Osteoblast (primary cell): ENCODE results near the gene UMODL1. TPM values are rescaled to one million over a fixed set of nuclear protein-coding genes. Genes with fewer than 3 reads are reported as not detected.
A peak's percentile ranks its signal among the peaks of the same experiment; 100 is the strongest.

Experiments
- DNase-seq: peaks from one replicate; pipeline ENCODE4 v3.0.0; 2011; ENCODE audit warnings: low spot score, mixed read lengths; ENCODE audit not compliant: insufficient read length; ENCODE audit errors: missing footprints
- H2AFZ ChIP-seq: 2 replicates; pipeline ENCODE4 v1.6.0; 2011; ENCODE audit warnings: mild to moderate bottlenecking, low read length
- H3K27ac ChIP-seq: 2 replicates; pipeline ENCODE4 v1.5.1; 2011; ENCODE audit warnings: mild to moderate bottlenecking, low read depth, low read length, moderate library complexity
- H3K27me3 ChIP-seq: 2 replicates; pipeline ENCODE4 v1.6.0; 2012; ENCODE audit warnings: mild to moderate bottlenecking, control low read depth, inconsistent platforms, low read length, moderate library complexity; ENCODE audit not compliant: insufficient read depth
- H3K36me3 ChIP-seq: 2 replicates; pipeline ENCODE4 v1.5.1; 2011; ENCODE audit warnings: mild to moderate bottlenecking, low read length, control low read depth, moderate library complexity; ENCODE audit not compliant: insufficient read depth
- H3K4me1 ChIP-seq: 2 replicates; pipeline ENCODE4 v1.5.1; 2011; ENCODE audit warnings: mild to moderate bottlenecking, low read length, control low read depth, moderate library complexity; ENCODE audit not compliant: insufficient read depth
- H3K4me2 ChIP-seq: 2 replicates; pipeline ENCODE4 v1.6.0; 2011; ENCODE audit warnings: mild to moderate bottlenecking, low read length; ENCODE audit not compliant: insufficient read depth
- H3K4me3 ChIP-seq: fragments of 200-600 bp; sonication (generic); 3 replicates; pipeline ENCODE4 v1.5.1; 2012; ENCODE audit warnings: mild to moderate bottlenecking, low read length, inconsistent platforms; ENCODE audit not compliant: insufficient read depth
- H3K79me2 ChIP-seq: 2 replicates; pipeline ENCODE4 v1.6.0; 2012; ENCODE audit warnings: mild to moderate bottlenecking, low read length, control low read depth, inconsistent platforms; ENCODE audit not compliant: insufficient read depth
- H3K9me3 ChIP-seq: 2 replicates; pipeline ENCODE4 v1.5.1; 2011; ENCODE audit warnings: low read depth, low read length, control low read depth
- H4K20me1 ChIP-seq: 2 replicates; pipeline ENCODE4 v1.6.0; 2012; ENCODE audit warnings: mild to moderate bottlenecking, low read length, control low read depth; ENCODE audit not compliant: insufficient read depth
- total RNA-seq: library from RNA; depleted of rRNA; stranded (reverse); fragments of >200 nt; gene quantifications from 2 replicates; pipeline ENCODE4 v1.2.3, GENCODE V29; 2012
- TF ChIP-seq, protein P1 (sequence below): IDR thresholded peaks from 2 replicates; pipeline ENCODE4 v1.5.1; 2011; ENCODE audit warnings: mild to moderate bottlenecking, low read depth, low read length, moderate library complexity; ENCODE audit errors: extremely low read depth

UMODL1 gene
- total RNA-seq, 1 donor, result not detected

DNA sequence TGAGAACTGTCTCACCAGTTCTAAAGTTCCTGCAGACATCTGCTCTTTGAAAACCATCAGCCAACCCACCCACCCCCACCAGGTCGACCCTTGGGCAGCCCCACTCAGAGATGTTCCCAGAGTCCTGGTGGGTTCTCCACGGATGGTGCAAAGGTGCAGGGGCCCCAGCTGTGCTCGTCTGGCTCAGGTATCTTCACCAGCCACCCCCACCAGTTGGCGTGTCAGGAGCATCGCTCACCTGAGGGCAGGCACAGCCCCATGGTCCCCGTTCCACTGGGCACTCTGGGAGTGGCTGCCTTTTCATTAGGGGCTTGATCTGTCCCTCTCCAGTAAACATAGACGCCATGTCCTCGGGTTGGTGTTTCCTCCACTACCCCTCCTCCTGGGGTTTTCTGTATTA is 70.5 kb downstream of the UMODL1 start:
- Histone ChIP-seq H3K4me2 (no peak overlapping the region), H3K4me3 (no peak overlapping the region), H2AFZ (no peak overlapping the region), H4K20me1 (no peaks in the 10 kb centered on the region), H3K27ac (no peak overlapping the region), H3K27me3 (peaks cover 7% of the 10 kb centered on the region), H3K79me2 (no peaks in the 10 kb centered on the region), H3K4me1 (no peaks in the 10 kb centered on the region), H3K36me3 (no peaks in the 10 kb centered on the region), H3K9me3 (no peaks in the 10 kb centered on the region)
- TF ChIP-seq, protein P1, sequence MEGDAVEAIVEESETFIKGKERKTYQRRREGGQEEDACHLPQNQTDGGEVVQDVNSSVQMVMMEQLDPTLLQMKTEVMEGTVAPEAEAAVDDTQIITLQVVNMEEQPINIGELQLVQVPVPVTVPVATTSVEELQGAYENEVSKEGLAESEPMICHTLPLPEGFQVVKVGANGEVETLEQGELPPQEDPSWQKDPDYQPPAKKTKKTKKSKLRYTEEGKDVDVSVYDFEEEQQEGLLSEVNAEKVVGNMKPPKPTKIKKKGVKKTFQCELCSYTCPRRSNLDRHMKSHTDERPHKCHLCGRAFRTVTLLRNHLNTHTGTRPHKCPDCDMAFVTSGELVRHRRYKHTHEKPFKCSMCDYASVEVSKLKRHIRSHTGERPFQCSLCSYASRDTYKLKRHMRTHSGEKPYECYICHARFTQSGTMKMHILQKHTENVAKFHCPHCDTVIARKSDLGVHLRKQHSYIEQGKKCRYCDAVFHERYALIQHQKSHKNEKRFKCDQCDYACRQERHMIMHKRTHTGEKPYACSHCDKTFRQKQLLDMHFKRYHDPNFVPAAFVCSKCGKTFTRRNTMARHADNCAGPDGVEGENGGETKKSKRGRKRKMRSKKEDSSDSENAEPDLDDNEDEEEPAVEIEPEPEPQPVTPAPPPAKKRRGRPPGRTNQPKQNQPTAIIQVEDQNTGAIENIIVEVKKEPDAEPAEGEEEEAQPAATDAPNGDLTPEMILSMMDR, result no peak
- peak; percentile 72 for DNase-seq

DNA sequence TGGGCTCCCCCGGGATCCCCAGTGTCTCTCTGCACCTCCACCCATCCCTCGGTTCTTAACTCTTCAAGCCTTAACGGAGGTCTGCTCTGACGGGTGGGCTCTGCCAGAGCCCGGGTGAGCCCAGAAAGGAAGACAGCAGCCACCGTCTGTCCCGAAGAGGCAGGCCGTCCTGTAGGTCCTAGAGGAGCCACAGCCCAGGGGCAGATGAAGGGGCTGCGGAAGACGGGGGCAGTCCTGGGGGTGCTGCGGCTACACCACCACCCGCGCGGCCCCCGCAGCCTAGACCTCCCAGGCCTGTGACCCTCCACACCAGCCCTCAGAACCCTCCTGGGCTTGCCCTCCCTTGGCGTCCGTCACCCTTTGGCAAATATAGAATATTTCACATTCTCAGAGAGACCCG is 71.0 kb downstream of the UMODL1 start:
- Histone ChIP-seq H3K4me1 (no peaks in the 10 kb centered on the region), H3K4me3 (no peak overlapping the region), H3K27ac (no peak overlapping the region), H3K4me2 (no peak overlapping the region), H3K79me2 (no peaks in the 10 kb centered on the region), H3K36me3 (no peaks in the 10 kb centered on the region), H4K20me1 (no peaks in the 10 kb centered on the region), H2AFZ (no peak overlapping the region), H3K27me3 (peaks cover 7% of the 10 kb centered on the region), H3K9me3 (no peaks in the 10 kb centered on the region)
- DNase-seq, result no peak
- TF ChIP-seq, protein P1, result no peak

DNA sequence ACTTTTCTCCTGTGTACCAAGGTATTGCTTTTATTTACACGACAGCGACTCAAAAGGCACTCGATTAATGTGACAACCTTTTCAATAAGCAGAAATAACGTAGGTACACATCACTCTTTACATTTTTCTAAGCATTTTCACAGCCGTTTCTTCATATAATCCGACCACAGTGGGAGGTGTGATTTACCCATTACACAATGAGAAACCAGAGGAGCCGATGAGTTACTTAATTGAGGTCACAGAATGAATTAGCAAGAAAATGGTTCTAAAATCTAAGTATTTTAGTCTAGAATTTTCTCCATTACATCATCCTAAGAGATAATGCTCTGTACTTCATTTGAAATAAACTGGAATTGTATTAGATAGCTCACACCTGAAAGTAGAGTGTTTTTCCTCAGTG is 71.5 kb downstream of the UMODL1 start:
- Histone ChIP-seq H3K9me3 (no peaks in the 10 kb centered on the region), H3K4me2 (no peak overlapping the region), H3K4me1 (no peaks in the 10 kb centered on the region), H4K20me1 (no peaks in the 10 kb centered on the region), H2AFZ (no peak overlapping the region), H3K27ac (no peak overlapping the region), H3K4me3 (no peak overlapping the region), H3K79me2 (no peaks in the 10 kb centered on the region), H3K36me3 (no peaks in the 10 kb centered on the region), H3K27me3 (peaks cover 7% of the 10 kb centered on the region)
- TF ChIP-seq, protein P1, result no peak
- no peak for DNase-seq

DNA sequence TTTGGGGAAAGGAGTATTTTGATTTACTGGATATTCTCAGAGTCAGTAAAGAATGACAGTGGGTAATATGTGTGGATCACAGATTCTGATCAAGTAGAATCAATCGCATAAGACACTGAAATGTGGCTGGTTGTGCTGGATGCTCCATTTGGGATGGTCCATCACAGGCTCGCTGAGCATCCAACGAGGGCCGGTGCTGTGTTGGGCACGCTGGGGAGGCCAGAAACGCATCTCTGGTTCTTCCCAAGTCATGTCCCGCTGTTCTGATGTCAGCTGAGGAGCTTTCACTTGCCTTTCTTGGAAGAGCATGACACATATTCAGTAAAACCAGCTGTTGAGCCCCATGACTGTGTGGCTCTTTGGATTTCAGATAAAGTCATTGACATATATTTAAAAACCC is 72.0 kb downstream of the UMODL1 start:
- Histone ChIP-seq H3K4me3 (no peak overlapping the region), H3K79me2 (no peaks in the 10 kb centered on the region), H3K9me3 (no peaks in the 10 kb centered on the region), H3K4me1 (no peaks in the 10 kb centered on the region), H4K20me1 (no peaks in the 10 kb centered on the region), H3K4me2 (no peak overlapping the region), H3K36me3 (no peaks in the 10 kb centered on the region), H2AFZ (no peak overlapping the region), H3K27ac (no peak overlapping the region), H3K27me3 (peaks cover 7% of the 10 kb centered on the region)
- TF ChIP-seq, protein P1, result no peak
- no peak for DNase-seq
